Measurements from ENCODE around the gene CHRNA7.

CHRNA7 gene

GRCh38 chr15:32029862-32030781 is at the start of gene CHRNA7:
CHRNA7 (plus strand) TSS chr15:32030515; CDS start chr15:32030595, 80 bp downstream.
- Histone ChIP-seq H3K27ac (ENCODE audit: low read length) (no peak within 1 kb of the TSS), H3K4me1 (ENCODE audit: control insufficient read depth, insufficient read depth, low read length) (peaks cover 3% of the 10 kb centered on the region; the same call in 1 of the 2 replicates), H3K27me3 (ENCODE audit: control insufficient read depth, insufficient read depth, low read length) (peaks cover 6% of the 10 kb centered on the region; the same call in 1 of the 2 replicates), H3K4me3 (ENCODE audit: low read length) (peak within 1 kb of the TSS; percentile 88), H3K36me3 (ENCODE audit: control insufficient read depth, insufficient read depth, low read length) (no peaks in the 10 kb centered on the region), H3K9me3 (ENCODE audit: control insufficient read depth, insufficient read depth, low read length) (no peaks in the 10 kb centered on the region)
- DNase-seq (ENCODE audit: low read depth, low spot score): peak; percentile 37
- no CpG with 5 or more reads among the region's 92 CpGs for WGBS (ENCODE audit: insufficient coverage, insufficient read length)

DNA sequence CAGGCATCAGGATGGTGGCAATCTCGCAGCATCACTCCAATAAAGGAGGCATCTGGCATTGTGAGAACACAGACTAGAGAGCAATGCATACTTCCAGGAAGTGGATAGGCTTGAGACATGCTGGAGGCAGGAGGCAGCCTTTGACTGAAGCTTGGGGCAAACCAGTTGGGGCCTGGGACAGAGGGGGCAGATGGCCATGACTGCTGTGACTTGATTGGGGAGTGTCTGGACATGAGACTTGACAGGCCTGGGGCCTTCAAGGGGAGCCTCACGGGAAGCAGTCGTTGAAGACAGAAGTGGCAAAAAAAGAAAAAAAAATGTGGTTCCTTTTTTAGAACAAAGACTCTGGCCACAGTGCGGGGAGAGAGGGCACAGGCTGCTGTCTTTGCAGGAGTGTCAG is 44.7 kb upstream of the CHRNA7 start:
- no peak overlapping the region for H3K27ac ChIP-seq (ENCODE audit: low read length)
- no peak overlapping the region for H3K4me3 ChIP-seq (ENCODE audit: low read length)
- no peaks in the 10 kb centered on the region for H3K4me1 ChIP-seq (ENCODE audit: control insufficient read depth, insufficient read depth, low read length)
- no CpG with 5 or more reads among the region's 4 CpGs for WGBS (ENCODE audit: insufficient coverage, insufficient read length)
- DNase-seq (ENCODE audit: low read depth, low spot score): no peak
- H3K36me3 ChIP-seq (ENCODE audit: control insufficient read depth, insufficient read depth, low read length): no peaks in the 10 kb centered on the region
- no peaks in the 10 kb centered on the region for H3K9me3 ChIP-seq (ENCODE audit: control insufficient read depth, insufficient read depth, low read length)
- H3K27me3 ChIP-seq (ENCODE audit: control insufficient read depth, insufficient read depth, low read length): no peaks in the 10 kb centered on the region

GRCh38 chr15:31993062-31993461 is 37.3 kb upstream of the CHRNA7 start:
- no CpG with 5 or more reads among the region's 4 CpGs for WGBS (ENCODE audit: insufficient coverage, insufficient read length)
- no peaks in the 10 kb centered on the region for H3K9me3 ChIP-seq (ENCODE audit: control insufficient read depth, insufficient read depth, low read length)

DNA sequence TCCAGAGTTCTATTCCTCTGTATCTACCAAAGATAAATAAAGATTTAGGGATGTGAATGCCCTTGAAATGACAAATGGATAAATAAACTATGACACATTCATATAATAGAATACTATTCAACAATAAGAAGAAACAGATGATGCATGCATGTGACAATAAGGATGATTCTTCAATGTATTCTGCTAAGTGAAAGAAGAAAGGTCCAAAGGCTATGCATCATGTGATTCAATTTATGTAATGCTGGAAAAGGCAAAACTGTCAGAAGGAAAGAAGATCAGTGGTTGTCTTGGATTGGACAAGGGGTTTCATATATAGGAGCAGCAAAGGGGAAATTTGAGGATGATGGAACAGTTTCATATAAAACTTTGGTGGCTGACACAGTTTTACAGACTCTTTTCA is 32.6 kb upstream of the CHRNA7 start:
- Histone ChIP-seq H3K27ac (ENCODE audit: low read length) (no peak overlapping the region), H3K4me1 (ENCODE audit: control insufficient read depth, insufficient read depth, low read length) (no peaks in the 10 kb centered on the region), H3K36me3 (ENCODE audit: control insufficient read depth, insufficient read depth, low read length) (no peaks in the 10 kb centered on the region), H3K9me3 (ENCODE audit: control insufficient read depth, insufficient read depth, low read length) (no peaks in the 10 kb centered on the region), H3K27me3 (ENCODE audit: control insufficient read depth, insufficient read depth, low read length) (no peaks in the 10 kb centered on the region), H3K4me3 (ENCODE audit: low read length) (no peak overlapping the region)
- DNase-seq (ENCODE audit: low read depth, low spot score): no peak

More at GRCh38 chr15:31993062-31993461, 37.3 kb upstream of the CHRNA7 start:
- no peak overlapping the region for H3K4me3 ChIP-seq (ENCODE audit: low read length)
- H3K4me1 ChIP-seq (ENCODE audit: control insufficient read depth, insufficient read depth, low read length): no peaks in the 10 kb centered on the region
- DNase-seq (ENCODE audit: low read depth, low spot score): no peak
- no peaks in the 10 kb centered on the region for H3K27me3 ChIP-seq (ENCODE audit: control insufficient read depth, insufficient read depth, low read length)
- H3K36me3 ChIP-seq (ENCODE audit: control insufficient read depth, insufficient read depth, low read length): no peaks in the 10 kb centered on the region
- H3K27ac ChIP-seq (ENCODE audit: low read length): no peak overlapping the region

GRCh38 chr15:32003558-32003957 is 26.8 kb upstream of the CHRNA7 start:
- WGBS (ENCODE audit: insufficient coverage, insufficient read length): no CpG with 5 or more reads among the region's 2 CpGs

GRCh38 chr15:32004249-32004648 is 26.1 kb upstream of the CHRNA7 start:
- WGBS (ENCODE audit: insufficient coverage, insufficient read length): no CpG with 5 or more reads among the region's 2 CpGs

More at GRCh38 chr15:32003558-32003957, 26.8 kb upstream of the CHRNA7 start:
- no peak for DNase-seq (ENCODE audit: low read depth, low spot score)
- no peaks in the 10 kb centered on the region for H3K9me3 ChIP-seq (ENCODE audit: control insufficient read depth, insufficient read depth, low read length)
- H3K27ac ChIP-seq (ENCODE audit: low read length): no peak overlapping the region
- no peaks in the 10 kb centered on the region for H3K36me3 ChIP-seq (ENCODE audit: control insufficient read depth, insufficient read depth, low read length)
- no peaks in the 10 kb centered on the region for H3K27me3 ChIP-seq (ENCODE audit: control insufficient read depth, insufficient read depth, low read length)
- H3K4me1 ChIP-seq (ENCODE audit: control insufficient read depth, insufficient read depth, low read length): no peaks in the 10 kb centered on the region
- H3K4me3 ChIP-seq (ENCODE audit: low read length): no peak overlapping the region

GRCh38 chr15:32007355-32007960 is 22.9 kb upstream of the CHRNA7 start:
- Histone ChIP-seq H3K27ac (ENCODE audit: low read length) (no peak overlapping the region), H3K4me3 (ENCODE audit: low read length) (no peak overlapping the region), H3K36me3 (ENCODE audit: control insufficient read depth, insufficient read depth, low read length) (no peaks in the 10 kb centered on the region), H3K9me3 (ENCODE audit: control insufficient read depth, insufficient read depth, low read length) (no peaks in the 10 kb centered on the region), H3K27me3 (ENCODE audit: control insufficient read depth, insufficient read depth, low read length) (no peaks in the 10 kb centered on the region), H3K4me1 (ENCODE audit: control insufficient read depth, insufficient read depth, low read length) (no peaks in the 10 kb centered on the region)
- WGBS (ENCODE audit: insufficient coverage, insufficient read length): no CpG with 5 or more reads among the region's 6 CpGs
- no peak for DNase-seq (ENCODE audit: low read depth, low spot score)

More at GRCh38 chr15:32004249-32004648, 26.1 kb upstream of the CHRNA7 start:
- Histone ChIP-seq H3K4me1 (ENCODE audit: control insufficient read depth, insufficient read depth, low read length) (no peaks in the 10 kb centered on the region), H3K36me3 (ENCODE audit: control insufficient read depth, insufficient read depth, low read length) (no peaks in the 10 kb centered on the region), H3K27ac (ENCODE audit: low read length) (no peak overlapping the region), H3K9me3 (ENCODE audit: control insufficient read depth, insufficient read depth, low read length) (no peaks in the 10 kb centered on the region), H3K27me3 (ENCODE audit: control insufficient read depth, insufficient read depth, low read length) (no peaks in the 10 kb centered on the region), H3K4me3 (ENCODE audit: low read length) (no peak overlapping the region)
- DNase-seq (ENCODE audit: low read depth, low spot score): no peak

DNA sequence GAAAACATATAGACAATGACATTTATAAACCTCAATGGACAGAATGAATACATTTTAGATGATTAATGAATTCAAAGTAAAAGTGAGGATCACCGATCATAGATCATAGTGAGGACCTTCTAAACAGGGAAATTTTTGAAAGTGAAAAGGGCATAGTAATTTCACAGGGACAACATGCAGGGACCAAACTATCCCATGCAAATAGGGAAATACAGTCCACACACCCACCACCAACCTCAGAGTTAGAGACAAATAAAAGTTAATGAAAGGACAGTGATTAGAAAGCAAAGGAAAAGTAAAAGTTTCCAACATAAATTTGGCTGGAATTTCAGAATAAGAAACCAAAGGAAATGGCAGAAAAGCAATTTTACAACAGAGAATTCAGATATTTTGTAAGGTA is 15.4 kb upstream of the CHRNA7 start:
- H3K36me3 ChIP-seq (ENCODE audit: control insufficient read depth, insufficient read depth, low read length): no peaks in the 10 kb centered on the region
- DNase-seq (ENCODE audit: low read depth, low spot score): no peak
- H3K4me1 ChIP-seq (ENCODE audit: control insufficient read depth, insufficient read depth, low read length): no peaks in the 10 kb centered on the region
- no peak overlapping the region for H3K27ac ChIP-seq (ENCODE audit: low read length)
- WGBS (ENCODE audit: insufficient coverage, insufficient read length): no CpG with 5 or more reads among the region's 1 CpG
- no peaks in the 10 kb centered on the region for H3K9me3 ChIP-seq (ENCODE audit: control insufficient read depth, insufficient read depth, low read length)
- no peaks in the 10 kb centered on the region for H3K27me3 ChIP-seq (ENCODE audit: control insufficient read depth, insufficient read depth, low read length)
- H3K4me3 ChIP-seq (ENCODE audit: low read length): no peak overlapping the region

DNA sequence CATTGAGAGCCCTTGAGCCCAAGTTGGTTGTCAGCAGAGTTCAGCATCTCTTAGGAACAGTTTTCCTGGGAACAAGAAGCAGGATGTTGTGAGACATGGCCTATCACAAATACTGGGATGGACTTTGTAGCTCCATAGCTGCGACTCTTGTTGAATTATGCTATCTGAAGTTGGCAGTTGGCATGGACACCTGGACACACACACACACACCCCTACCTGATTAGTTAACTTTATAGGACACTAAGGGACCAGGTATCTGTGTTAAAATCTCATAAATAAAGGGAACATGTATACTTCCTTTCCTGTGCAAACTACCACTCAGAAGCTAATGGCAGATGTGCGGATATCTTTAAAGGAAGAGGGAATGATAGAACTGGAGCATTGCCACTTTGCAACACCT is 10.2 kb upstream of the CHRNA7 start:
- Histone ChIP-seq H3K27me3 (ENCODE audit: control insufficient read depth, insufficient read depth, low read length) (no peaks in the 10 kb centered on the region), H3K27ac (ENCODE audit: low read length) (no peak overlapping the region), H3K36me3 (ENCODE audit: control insufficient read depth, insufficient read depth, low read length) (no peaks in the 10 kb centered on the region), H3K4me1 (ENCODE audit: control insufficient read depth, insufficient read depth, low read length) (no peaks in the 10 kb centered on the region), H3K9me3 (ENCODE audit: control insufficient read depth, insufficient read depth, low read length) (no peaks in the 10 kb centered on the region), H3K4me3 (ENCODE audit: low read length) (no peak overlapping the region)
- no CpG with 5 or more reads among the region's 2 CpGs for WGBS (ENCODE audit: insufficient coverage, insufficient read length)
- no peak for DNase-seq (ENCODE audit: low read depth, low spot score)

DNA sequence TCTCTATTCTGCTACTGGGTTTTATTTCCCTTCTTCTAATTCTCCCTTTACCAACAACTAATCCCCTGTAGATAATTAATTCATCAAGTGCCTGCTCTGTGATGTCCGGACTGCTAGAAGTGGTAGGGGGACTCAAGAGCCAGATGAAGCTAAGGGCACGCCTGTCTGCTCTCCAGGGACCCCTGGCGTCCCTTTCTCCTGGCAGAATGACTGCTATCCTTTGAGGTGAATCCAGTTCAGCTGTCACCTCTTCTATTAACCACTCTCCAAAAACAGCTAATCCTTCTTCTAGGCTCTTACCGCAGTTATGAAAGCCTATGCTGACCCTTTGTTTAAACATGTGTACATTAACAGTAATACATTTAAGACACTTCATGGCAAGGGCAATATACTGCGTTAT is 1.4 kb upstream of the CHRNA7 start:
- Histone ChIP-seq H3K4me3 (ENCODE audit: low read length) (peak overlapping the region; percentile 76; the same call in 1 of the 2 replicates), H3K27me3 (ENCODE audit: control insufficient read depth, insufficient read depth, low read length) (peaks cover 6% of the 10 kb centered on the region; the same call in 1 of the 2 replicates), H3K27ac (ENCODE audit: low read length) (no peak overlapping the region), H3K36me3 (ENCODE audit: control insufficient read depth, insufficient read depth, low read length) (no peaks in the 10 kb centered on the region), H3K4me1 (ENCODE audit: control insufficient read depth, insufficient read depth, low read length) (peaks cover 3% of the 10 kb centered on the region; the same call in 1 of the 2 replicates), H3K9me3 (ENCODE audit: control insufficient read depth, insufficient read depth, low read length) (no peaks in the 10 kb centered on the region)
- DNase-seq (ENCODE audit: low read depth, low spot score): no peak
- WGBS (ENCODE audit: insufficient coverage, insufficient read length): no CpG with 5 or more reads among the region's 5 CpGs

Data from iPS DF 6.9 (cell line).